ENCODE data around the gene CAPRIN1. TPM values are rescaled to one million over a fixed set of nuclear protein-coding genes. Genes with fewer than 3 reads are reported as not detected.

The CAPRIN1 gene
- total RNA-seq, 1 donor, result 225 TPM

GRCh38 chr11:34012734-34013133 is 38.8 kb upstream of the CAPRIN1 start:
- Histone ChIP-seq H3K4me1 (ENCODE audit: insufficient read depth, low read length) (no peaks in the 10 kb centered on the region), H3K27me3 (ENCODE audit: insufficient read depth, low read length) (peaks cover 14% of the 10 kb centered on the region), H3K79me2 (ENCODE audit: insufficient read depth, low read length) (no peaks in the 10 kb centered on the region), H2AFZ (ENCODE audit: low read length) (no peak overlapping the region), H3K4me2 (ENCODE audit: insufficient read depth, low read length) (no peak overlapping the region), H4K20me1 (ENCODE audit: insufficient read depth, low read length) (no peaks in the 10 kb centered on the region), H3K4me3 (ENCODE audit: insufficient read depth, low read length) (no peak overlapping the region), H3K36me3 (ENCODE audit: insufficient read depth, low read length) (no peaks in the 10 kb centered on the region), H3K27ac (ENCODE audit: low read depth, low read length) (no peak overlapping the region), H3K9me3 (ENCODE audit: low read depth, low read length) (no peaks in the 10 kb centered on the region)
- DNase-seq (ENCODE audit: insufficient read length, low spot score, missing footprints), result no peak
- TF ChIP-seq CTCF (IDR thresholded peaks at IDR 0.05; ENCODE audit: extremely low read depth, low read depth, low read length), result no peak

GRCh38 chr11:34013898-34014571 is 37.5 kb upstream of the CAPRIN1 start:
- DNase-seq (ENCODE audit: insufficient read length, low spot score, missing footprints), result peak; percentile 17
- H2AFZ ChIP-seq (ENCODE audit: low read length), result no peak overlapping the region
- H3K36me3 ChIP-seq (ENCODE audit: insufficient read depth, low read length), result no peaks in the 10 kb centered on the region
- H3K4me2 ChIP-seq (ENCODE audit: insufficient read depth, low read length), result no peak overlapping the region
- H3K79me2 ChIP-seq (ENCODE audit: insufficient read depth, low read length), result no peaks in the 10 kb centered on the region
- TF ChIP-seq CTCF (IDR thresholded peaks at IDR 0.05; ENCODE audit: extremely low read depth, low read depth, low read length), result no peak
- no peaks in the 10 kb centered on the region for H4K20me1 ChIP-seq (ENCODE audit: insufficient read depth, low read length)
- no peak overlapping the region for H3K27ac ChIP-seq (ENCODE audit: low read depth, low read length)
- H3K27me3 ChIP-seq (ENCODE audit: insufficient read depth, low read length), result peaks cover 10% of the 10 kb centered on the region
- no peak overlapping the region for H3K4me3 ChIP-seq (ENCODE audit: insufficient read depth, low read length)
- H3K9me3 ChIP-seq (ENCODE audit: low read depth, low read length), result no peaks in the 10 kb centered on the region
- no peaks in the 10 kb centered on the region for H3K4me1 ChIP-seq (ENCODE audit: insufficient read depth, low read length)

- Histone ChIP-seq H3K79me2 (ENCODE audit: insufficient read depth, low read length) (no peaks in the 10 kb centered on the region), H3K4me1 (ENCODE audit: insufficient read depth, low read length) (no peaks in the 10 kb centered on the region), H3K9me3 (ENCODE audit: low read depth, low read length) (peaks cover 2% of the 10 kb centered on the region), H3K36me3 (ENCODE audit: insufficient read depth, low read length) (no peaks in the 10 kb centered on the region), H4K20me1 (ENCODE audit: insufficient read depth, low read length) (no peaks in the 10 kb centered on the region), H3K27me3 (ENCODE audit: insufficient read depth, low read length) (no peaks in the 10 kb centered on the region), H3K4me3 (ENCODE audit: insufficient read depth, low read length) (no peak overlapping the region), H3K4me2 (ENCODE audit: insufficient read depth, low read length) (no peak overlapping the region), H2AFZ (ENCODE audit: low read length) (no peak overlapping the region), H3K27ac (ENCODE audit: low read depth, low read length) (no peak overlapping the region)
- TF ChIP-seq CTCF (IDR thresholded peaks at IDR 0.05; ENCODE audit: extremely low read depth, low read depth, low read length), result no peak
- DNase-seq (ENCODE audit: insufficient read length, low spot score, missing footprints), result no peak
These were observed 29.4 kb upstream of the CAPRIN1 start for GRCh38 chr11:34021977-34022735.

- Histone ChIP-seq H3K4me2 (ENCODE audit: insufficient read depth, low read length) (no peak overlapping the region), H3K27ac (ENCODE audit: low read depth, low read length) (no peak overlapping the region), H3K36me3 (ENCODE audit: insufficient read depth, low read length) (no peaks in the 10 kb centered on the region), H4K20me1 (ENCODE audit: insufficient read depth, low read length) (no peaks in the 10 kb centered on the region), H3K4me3 (ENCODE audit: insufficient read depth, low read length) (no peak overlapping the region), H3K27me3 (ENCODE audit: insufficient read depth, low read length) (no peaks in the 10 kb centered on the region), H3K4me1 (ENCODE audit: insufficient read depth, low read length) (no peaks in the 10 kb centered on the region), H2AFZ (ENCODE audit: low read length) (no peak overlapping the region), H3K9me3 (ENCODE audit: low read depth, low read length) (peaks cover 2% of the 10 kb centered on the region), H3K79me2 (ENCODE audit: insufficient read depth, low read length) (no peaks in the 10 kb centered on the region)
- DNase-seq (ENCODE audit: insufficient read length, low spot score, missing footprints), result no peak
- no peak for TF ChIP-seq CTCF (IDR thresholded peaks at IDR 0.05; ENCODE audit: extremely low read depth, low read depth, low read length)
These were observed 25.1 kb upstream of the CAPRIN1 start for GRCh38 chr11:34026432-34026831.
